Jurkat, Clone E6-1 (cell line): ENCODE results near the gene HGFAC.
"Not testable (repeated sequence)": the region's sequence is repeated elsewhere in the genome, so short reads cannot be mapped to it uniquely, and the experiment has no call there.

Experiments
- DNase-seq: peaks from one replicate; pipeline ENCODE4 v3.0.0-alpha.2; 2011; ENCODE audit warnings: low read depth, low spot score
- H3K4me3 ChIP-seq: 2 replicates; pipeline ENCODE4 v1.5.1; 2011; ENCODE audit warnings: mild to moderate bottlenecking, low read length, control low read depth, moderate library complexity

Gene HGFAC

DNA sequence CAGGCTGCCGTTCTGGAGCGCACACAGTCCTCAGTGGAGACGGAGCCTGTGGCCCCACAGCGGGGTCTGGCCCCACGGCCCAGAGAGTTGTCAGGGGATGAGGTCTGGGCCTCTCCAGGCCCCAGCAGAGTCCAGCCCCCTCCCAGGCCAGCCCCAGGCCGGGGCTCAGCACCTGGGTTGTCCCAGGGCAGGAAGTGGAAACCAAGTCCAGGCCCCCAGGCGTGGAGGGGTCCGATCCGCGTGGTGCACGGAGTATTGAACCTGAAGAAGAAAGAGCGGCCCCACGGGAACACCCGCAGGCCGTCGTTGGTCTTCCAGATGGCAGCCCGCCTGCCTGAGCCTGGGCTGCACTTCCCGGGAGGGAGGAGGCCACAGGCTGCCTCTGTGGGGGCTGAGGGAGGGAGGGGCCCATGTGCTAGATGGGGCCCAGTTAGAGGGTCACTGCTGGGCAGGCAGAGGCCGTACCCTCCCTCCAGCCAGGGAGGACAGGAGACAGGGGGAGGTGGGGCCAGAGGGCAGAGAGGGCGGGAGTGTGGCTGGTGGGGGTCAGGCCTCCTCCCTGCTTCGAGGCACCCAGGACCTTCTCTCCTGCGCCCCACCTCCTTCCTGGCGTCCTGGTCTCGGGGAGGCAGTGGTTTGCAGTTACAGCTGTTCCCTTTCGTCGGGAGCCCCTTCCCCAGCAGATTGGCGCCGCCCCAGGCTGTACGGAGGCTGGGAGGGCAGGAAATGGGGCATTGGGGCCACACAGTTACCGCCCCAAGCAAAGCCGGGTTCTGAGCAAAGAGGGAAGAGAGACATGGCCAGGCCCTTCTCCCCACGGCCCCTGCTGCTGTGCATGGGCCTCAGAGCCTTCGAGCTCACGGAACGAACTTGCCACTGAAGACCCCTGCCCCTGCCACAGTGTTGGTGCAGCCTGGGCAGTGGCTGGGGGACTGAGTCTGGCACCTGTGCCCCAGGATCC, 8.1 kb downstream of the HGFAC start:
- H3K4me3 ChIP-seq = no peak overlapping the region
- DNase-seq = no peak

DNA sequence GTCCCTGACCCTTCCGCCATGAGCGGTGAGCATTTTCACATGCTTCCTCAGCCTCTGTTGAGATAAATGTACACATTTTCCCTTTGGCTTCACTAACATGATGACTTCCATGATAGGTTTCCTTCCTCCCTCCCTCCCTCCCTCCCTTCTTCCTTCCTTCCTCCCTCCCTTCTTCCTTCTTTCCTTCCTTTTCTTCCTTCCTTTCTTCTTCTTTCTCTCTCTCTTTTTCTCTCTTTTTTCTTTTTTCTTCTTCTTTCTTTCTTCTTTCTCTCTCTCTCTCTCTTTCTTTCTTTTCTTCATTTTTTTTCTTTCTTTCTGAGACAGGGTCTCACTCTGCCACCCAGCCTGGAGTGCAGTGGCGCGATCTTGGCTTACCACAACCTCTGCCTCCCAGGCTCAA, 8.9 kb downstream of the HGFAC start:
- DNase-seq = no peak
- no peak overlapping the region for H3K4me3 ChIP-seq

DNA sequence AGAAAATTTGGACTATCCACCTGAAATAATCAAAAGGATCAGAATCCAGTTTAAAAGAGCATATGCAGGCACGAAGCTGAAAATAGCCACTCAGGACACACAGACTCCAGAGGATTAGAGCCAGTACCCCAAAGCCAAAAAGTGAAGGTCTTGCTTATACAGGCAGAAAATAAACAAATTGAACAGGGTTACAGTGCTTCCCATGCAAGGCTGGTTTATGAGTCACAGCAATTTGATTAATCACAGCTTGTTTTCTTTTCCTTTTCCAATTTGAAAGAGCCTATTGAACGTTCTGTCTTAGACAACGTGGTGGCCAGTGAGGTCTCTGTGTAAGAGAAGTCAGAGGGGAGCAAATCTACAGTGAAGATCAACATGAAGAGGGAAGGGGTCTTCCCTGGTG, 10.2 kb downstream of the HGFAC start:
- H3K4me3 ChIP-seq = no peak overlapping the region
- DNase-seq = no peak

DNA sequence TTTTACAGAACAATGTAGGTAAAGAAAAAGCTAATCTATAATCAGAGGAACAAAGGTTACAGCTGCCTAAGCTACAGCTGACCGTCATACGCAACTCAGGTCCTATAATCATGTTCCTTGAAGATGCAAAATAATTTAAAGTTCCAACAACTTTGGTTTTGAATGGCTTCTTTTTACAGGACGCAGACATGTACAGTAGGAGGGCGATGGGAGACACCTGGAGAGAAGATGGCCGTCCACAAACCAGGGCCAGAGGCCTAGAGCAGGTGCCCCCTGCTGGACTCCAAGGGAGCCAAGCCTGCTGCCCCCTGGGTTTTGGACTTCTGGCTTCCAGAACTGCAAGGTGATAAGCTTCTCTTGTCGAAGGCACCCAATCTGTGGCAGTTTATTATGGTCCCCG, 10.6 kb downstream of the HGFAC start:
- DNase-seq = no peak
- H3K4me3 ChIP-seq = no peak overlapping the region

DNA sequence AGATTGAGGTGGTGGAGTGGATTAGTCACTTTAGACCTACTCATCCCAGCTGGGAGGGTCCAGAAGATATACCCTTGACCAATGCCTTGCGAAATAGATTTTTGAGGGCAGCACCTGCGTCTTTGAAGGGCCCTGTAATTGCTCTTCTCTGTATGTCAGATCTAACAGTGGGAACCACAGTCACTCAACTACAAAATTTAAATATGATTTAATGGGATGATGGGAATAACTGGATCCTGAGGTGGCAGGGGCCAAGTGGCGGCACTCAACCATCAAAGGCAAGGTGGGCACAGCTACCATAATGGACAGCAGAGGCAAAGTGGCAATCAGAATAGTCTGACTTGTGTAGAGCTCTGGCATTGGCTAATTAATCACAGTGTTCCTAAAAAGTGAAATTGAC, 13.8 kb downstream of the HGFAC start:
- DNase-seq, H3K4me3 ChIP-seq: not testable (repeated sequence)

DNA sequence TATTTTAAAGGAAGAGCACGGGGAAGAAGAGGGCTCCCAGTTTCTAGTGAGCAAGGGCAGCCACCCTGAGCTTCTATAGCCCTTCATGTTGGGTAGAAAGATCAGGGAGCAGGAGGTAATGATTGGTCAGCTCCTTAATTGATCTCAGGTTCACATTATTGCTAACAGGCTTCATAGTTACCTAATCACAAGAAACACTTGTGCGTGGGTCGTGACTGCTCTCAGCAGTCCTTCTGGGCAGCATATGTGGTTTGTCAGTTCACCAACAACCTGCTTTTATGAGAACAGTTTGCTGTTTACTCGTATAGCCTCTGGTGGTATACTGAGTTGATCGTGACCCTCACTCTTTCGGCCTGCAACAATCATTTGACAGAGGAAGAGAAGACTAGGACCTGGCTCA, 16.6 kb downstream of the HGFAC start:
- DNase-seq = no peak
- H3K4me3 ChIP-seq = no peak overlapping the region

DNA sequence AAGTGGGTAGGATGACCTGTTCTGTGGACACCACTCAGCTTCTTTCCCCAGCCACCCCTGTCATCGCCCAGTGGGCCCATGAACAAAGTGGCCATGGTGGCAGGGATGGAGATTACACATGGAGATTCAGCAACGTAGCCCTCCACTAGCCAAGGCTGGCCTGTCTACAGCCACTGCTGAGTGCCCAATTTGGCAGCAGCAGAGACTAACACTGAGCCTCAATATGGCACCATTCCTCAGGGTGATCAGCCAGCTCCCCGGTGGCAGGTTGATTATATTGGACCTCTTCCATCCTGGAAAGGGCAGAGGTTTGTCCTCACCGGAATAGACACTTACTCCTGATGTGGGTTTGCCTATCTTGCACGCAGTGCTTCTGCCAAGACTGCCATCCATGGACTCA, 17.4 kb downstream of the HGFAC start:
- H3K4me3 ChIP-seq, DNase-seq: not testable (repeated sequence)

DNA sequence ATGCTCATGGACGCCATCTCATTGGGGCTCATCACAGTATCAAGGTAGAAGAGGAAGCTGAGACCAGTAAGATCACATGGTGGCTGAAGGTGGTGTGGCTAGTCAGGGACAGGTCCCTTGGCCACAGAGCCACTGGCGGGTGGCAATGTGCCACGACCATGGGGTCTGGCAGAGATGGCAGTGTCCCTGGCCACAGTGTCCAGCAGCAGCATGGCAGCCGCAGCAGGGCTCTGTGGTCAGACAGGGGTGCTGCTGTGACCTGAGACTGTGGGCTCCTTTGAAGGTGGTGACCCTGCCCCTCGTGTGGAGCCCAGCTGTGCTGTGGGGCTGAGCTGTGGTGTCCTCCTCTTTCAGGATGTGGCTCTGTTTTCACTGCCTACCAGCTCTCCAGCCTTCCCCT, 19.2 kb downstream of the HGFAC start:
- DNase-seq = no peak
- no peak overlapping the region for H3K4me3 ChIP-seq

DNA sequence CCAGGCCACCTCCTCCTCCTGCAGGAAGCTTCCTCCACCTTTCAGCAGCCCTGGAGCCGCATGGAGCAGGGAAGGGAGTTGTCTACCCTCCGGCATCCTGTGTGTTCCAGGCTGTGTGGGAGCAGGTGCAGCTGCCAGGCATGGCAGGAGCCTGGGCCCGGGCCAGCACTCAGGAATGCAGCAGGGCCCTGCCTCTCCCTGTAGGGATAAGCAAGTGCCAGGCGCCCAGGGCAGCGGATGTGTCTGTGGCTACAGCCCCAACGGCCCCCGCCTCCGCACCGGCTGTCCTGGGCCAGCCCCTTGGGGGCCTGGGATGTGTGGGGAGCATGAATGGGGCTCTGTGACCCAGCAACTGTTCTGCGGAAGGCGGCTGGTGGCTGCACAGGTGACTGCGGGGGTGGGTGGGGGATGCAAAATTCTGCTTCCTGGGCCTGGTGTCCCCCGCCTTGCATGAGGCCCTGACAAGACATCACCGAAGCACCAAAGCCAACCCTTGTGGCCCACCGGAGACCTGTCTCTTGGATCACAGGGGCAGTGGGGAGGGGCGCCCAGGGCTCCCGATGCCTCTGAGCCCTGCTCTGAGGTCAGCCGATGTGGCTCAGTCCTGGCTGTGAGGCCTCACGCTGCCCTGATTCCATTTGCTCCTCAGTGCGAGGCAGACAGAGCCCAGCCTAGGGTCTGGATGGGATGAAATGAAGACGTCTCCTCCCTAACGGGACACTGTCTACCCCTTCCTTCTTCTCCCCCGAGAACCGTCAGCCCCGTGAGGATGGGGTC, 19.9 kb downstream of the HGFAC start:
- no peak overlapping the region for H3K4me3 ChIP-seq
- DNase-seq = no peak

DNA sequence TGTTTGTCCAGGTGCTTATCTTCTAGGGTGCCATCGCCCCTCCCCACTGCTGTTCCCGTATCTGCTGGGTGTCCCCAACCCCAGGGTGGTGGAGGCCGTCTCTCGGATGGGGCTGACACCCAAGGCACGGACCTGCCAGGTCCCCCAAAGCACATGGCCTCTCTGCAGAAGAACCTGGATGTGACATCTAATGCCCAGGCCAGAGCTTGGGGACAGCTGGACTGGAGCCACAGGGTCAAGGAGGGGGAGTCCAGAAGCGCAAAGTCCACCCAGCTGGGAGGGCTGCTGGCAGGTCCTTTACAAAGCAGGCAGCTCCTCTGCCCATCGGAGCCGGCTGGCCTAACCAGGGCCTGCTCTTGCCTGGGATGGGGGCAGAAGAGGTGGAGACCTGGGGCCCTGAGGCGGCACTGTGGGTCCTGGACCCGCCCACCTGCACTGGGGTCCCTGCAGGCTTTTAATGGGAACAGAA, 20.6 kb downstream of the HGFAC start:
- H3K4me3 ChIP-seq = no peak overlapping the region
- DNase-seq = no peak

DNA sequence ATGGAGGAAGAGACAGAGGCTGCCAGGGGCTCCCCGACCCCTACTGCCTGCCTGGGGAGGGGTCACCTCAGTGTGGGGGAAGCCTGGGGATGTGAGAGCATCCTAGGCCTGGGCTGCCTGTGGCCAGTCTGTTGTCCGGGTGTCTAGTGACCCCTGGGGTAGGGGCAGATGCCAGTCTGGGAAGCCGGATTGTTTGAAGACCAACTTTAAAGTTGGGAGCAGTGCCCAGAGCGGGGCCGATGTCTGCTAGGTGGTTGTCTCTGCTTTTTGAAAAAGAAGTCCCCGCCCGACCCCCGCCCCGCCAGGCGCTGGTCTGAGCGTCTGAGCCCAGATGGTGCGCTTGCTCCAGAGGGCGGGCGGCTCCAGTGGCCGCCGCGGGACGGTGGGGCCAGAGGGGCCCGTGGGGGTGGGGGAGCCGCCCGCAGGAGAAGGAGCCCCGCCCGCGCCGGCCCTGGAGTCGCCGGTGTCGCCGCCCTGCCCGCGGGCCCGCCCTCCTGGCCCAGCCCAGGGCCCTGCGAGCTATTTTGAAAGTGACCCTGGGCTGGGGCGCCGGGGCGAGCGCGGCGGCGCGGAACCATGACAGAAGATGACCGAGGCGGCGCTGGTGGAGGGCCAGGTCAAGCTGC, 21.1 kb downstream of the HGFAC start, which contains the start of gene DOK7:
Gene DOK7, plus strand, starts transcription at position 517 of the 626 bp plus-strand sequence. Its CDS starts 70 bp downstream, at position 587.
- DNase-seq = no peak
- H3K4me3 ChIP-seq = no peak within 1 kb of the TSS

DNA sequence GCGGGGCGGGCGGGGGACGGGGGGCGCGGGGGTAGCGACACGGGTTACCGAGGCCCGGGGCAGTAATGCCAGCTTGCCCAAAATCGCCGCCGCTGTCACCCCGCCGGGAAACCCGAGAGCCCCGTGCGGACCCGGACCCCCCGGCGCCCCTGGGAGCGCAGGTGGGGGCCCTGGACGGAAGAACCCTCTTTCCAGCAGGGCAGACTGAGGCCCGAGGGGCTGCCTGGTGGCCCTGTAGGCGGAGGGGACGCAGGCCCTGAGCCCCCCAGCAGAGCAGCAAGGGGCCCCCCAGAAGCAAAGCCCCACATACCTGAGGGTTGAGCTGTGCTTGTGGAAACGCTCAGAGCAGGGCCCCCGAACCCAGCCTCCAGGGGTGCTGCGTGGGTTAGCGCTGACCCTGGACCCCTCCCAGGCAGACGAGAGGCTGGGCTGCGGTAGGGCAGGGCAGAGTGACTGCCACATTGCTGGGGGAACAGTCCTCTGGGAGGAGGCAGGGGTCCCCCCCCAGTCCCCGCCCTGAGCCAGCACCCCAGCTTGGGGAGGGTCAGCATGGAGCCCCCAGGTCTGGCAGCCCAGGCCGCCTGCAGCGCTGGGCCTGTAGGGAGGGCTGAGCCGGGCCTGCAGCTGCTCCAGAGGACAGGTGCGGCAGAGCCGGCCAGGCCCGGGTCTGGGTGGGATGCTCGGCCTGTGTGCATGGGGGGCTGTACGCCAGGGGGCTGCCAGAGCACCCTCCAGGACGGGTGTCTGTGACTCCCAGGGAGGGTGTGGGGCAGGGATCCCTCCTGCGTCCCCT, 22.0 kb downstream of the HGFAC start:
- H3K4me3 ChIP-seq = no peak overlapping the region
- no peak for DNase-seq

DNA sequence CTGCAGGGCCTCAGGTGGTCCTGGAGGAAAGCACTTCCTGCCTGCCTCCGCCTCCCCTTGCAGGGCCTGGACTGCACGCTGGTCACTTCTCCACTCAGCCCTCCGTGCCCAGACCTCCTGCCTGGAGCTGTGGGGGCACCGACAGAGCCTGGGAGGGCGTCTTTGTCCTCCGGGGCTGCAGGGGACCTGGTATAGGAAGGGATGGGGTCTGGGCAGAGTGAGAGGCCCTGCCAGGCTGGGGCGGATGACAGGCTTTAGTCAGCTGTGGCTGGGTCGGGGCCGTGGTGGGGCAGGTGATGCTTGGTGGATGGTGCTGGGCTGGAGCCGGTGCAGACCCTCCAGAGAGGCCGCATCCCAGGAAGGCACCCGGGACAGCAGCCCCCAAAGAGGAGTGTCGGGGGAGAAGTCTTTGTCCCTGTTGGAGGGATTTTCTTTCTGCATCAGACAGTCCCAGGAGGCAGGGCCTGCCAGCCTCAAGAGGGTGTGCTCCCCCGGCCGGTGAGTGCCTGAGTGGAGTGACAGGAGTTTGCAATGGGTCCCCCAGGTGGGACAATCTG, 22.7 kb downstream of the HGFAC start:
- DNase-seq = no peak
- H3K4me3 ChIP-seq = no peak overlapping the region

DNA sequence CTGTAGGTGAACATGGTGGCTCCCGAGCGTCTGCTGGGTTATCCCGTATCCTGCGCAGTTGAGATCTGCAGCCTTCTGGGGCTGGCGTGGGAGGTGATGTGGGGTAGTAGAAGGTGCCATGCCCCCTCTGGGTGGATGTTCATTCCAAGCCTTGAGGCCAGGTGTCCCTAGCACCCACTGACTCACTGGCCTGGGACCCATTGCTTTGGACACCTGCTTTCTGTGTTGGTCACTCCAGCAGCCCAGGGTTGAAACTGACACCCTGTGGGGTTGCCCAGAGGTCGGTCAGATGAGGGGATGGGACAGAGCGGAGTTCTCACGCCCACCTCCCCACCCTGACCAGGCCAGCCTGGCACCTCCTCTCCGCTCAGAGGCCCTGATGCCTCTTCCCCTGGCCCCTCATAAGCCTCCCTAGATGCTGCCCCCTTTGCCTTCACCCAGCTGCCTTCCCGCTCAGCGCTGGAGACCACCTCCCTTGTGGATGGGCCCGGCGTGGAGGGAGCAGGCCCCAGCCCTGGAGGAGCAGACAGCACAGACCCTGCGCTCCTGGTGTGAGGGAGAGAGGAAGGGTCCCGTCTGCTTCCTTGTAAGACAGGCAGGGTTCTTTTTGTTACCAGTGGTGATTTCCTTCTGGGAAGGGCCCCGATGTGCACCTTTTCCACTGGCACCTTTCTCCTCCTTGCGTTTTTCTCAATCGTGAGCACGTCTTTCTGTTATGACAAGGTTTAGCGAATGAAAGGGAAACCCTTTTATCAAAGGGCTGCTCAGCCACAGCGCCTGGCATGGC, 23.3 kb downstream of the HGFAC start:
- H3K4me3 ChIP-seq = no peak overlapping the region
- no peak for DNase-seq

DNA sequence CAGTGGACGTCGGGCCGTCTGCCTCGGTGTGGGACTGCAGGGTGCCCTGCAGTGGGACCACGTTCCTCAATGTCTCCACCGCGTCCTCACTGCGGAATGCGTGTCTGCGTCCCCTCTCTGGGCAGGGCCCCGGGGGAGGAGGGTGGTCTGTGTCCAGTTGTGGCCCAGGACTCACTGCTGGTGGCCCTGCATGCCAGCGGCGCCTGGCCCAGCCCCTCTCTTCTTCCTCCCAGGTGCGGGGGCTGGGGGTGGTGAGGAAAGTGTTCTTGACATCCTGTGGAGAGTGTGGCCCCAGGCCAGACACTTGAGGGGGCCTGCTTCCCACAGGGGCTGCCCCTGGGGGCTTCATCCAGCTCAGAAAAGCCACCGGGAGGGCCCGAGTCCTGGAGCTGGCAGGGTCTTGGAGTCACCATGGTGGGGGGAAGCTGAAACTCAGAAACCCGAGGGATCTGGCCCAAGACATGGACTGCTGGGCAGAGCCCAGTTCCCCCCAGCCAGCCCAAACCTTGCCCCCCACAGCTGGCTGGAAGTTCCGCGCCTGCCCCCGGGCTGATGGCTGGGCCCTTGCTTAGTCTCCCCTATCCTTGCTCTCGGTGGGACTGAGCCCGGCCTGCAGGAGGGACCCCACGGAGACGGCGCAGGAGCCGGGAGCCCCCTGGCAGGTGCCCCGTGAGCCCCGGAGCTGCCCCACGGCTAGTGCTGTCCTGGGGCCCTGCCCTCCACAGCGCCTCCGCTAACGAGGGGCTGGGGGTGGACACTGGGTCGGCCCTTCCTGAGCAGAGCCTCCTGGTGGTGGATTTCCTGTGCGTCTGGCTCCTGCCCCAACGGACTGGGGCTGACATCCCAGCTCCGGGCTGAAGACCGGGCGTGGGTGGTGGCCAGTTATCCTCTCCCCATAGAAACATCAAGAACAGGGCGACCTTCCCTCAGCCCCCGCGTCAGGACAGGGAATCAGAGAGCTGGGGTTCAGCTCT, 24.2 kb downstream of the HGFAC start:
- DNase-seq = no peak

DNA sequence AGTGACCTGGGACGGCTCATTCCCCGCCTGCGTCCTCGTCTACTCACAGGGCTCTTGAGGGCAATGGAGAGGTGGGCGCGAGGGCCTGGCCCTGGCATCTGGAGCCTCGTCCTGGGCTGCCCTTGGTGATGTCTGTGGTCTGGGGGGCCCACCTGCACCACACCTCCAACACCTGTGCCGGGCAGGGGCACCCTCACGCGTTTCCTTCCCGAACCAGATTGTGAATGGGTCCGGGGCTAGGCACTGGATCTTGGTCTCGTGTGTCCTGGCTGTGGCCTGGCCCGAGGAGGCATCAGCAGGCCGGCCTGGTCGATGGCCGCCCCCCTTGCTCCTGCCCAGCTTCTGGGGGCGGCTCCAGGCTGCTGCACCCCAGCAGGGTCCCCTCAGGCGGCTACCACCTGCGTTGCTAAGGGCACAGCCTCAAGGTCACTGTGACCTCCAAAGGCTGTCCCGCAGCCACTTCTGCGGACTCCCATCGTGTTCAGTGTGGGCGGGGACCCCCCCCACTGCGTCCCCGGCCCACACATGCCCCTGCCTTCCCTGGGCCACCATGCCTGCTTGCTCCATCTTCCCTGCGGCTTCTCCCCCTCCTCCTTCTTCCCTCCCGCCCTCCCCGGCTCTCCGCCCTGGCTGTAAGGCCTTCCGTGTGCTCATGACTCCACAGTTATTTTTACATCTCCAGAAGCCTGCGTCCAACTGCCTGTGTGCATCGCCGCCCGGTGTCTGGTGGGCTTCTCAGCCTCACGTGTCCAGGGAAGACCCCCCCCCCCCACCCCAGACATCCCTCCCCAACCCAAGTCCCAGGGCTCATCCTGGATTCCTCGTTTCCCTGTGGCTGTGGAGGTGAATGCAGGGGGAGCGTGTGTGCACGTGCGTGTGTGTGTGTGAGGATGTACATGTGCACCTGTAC, 25.2 kb downstream of the HGFAC start:
- no peak for DNase-seq
- H3K4me3 ChIP-seq = no peak overlapping the region

More for the DNA sequence above, 24.2 kb downstream of the HGFAC start:
- H3K4me3 ChIP-seq = no peak overlapping the region
